NCI-H1436 treated with DMSO at 0.1 percent for 48 hours (cell line): ENCODE results near the gene CCDC33.

Source experiments
- DNase-seq: peaks from one replicate; lab custom pipeline; 2025; lab: John Stamatoyannopoulos, UW

Gene CCDC33

GRCh38 chr15:74259292-74259648, 23.1 kb downstream of the CCDC33 start:
- DNase-seq, result peak; percentile 83

DNA sequence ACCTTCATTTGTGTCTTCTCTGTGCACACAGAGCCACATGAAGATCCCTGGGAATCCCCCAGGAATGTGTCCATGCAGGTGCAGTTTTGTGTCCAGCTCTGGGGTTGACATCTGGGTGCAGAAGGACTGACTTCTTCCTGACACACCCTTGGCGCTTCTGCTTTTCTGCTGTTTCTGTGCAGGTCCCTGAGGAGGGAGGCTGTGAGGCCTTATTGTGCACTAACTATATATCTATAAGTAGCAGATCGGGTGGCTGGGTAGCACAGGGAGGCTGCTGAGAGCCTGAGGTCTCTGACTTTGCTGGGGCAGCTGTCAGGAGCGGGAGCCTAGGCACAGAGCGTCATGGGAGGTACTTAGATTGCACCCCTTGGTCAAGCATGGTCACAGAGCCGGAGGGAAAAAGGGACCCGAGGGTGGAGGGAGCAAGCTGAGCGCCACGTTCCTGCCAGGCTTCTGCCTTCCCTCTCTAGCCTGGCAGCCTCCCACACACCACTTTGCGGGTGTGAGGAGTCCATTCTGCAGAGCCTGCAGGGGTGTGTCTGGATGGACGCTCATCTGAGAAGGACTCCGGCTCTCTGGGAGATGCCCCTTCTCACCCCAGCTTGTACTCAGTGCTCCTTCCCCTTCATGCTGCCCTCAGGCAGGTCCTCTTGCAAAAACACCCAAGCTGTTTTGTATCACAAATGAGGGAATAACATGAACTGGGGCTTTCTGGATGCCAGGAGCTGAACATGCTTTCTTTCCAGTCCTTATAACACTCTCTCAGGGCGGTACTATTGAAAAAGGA, 23.9 kb downstream of the CCDC33 start:
- DNase-seq, result no peak

DNA sequence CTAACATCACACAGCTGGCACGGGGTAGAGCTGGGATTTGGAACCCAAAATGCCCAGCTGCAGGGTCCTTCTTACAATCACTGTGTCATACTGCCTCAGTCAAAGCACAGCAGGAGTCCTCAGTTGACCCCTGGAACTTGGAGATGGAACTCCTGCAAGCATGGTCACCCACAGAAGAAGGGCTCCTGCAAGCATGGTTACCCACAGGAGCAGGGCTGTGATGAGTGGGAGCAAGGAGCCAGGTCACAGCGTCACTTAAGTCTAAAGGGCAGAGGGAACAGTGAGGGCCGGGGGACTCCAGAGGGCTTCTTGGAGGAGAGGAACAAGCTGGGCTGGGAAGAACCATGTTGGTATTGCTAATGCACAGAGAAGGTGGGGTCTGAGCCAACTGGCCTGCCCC, 24.9 kb downstream of the CCDC33 start:
- DNase-seq, result no peak

GRCh38 chr15:74261685-74262084, 25.6 kb downstream of the CCDC33 start:
- DNase-seq, result no peak

- no peak for DNase-seq
These were observed 26.0 kb downstream of the CCDC33 start for GRCh38 chr15:74262151-74262550.

- no peak for DNase-seq
These were observed 26.5 kb downstream of the CCDC33 start for GRCh38 chr15:74262625-74263024.

DNA sequence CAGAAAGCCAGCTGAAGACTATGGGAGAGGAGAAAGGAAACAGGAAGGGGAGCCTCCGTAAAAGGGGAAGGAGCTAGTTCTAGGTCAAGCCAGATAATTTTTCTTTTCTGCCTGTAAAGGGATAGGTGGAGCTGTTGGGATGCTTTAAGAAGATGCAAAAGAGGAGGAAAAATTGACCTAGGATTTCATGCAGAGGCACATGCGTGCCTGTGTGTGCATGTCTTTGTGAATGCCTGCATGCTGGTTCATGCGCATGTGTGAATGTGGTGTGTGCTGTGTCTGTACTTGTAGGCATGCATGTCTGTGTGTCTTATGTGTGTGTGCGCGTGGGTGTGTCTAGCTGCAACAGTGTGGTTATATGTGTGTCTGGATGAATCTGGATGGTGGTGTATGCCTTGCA, 27.3 kb downstream of the CCDC33 start:
- no peak for DNase-seq

DNA sequence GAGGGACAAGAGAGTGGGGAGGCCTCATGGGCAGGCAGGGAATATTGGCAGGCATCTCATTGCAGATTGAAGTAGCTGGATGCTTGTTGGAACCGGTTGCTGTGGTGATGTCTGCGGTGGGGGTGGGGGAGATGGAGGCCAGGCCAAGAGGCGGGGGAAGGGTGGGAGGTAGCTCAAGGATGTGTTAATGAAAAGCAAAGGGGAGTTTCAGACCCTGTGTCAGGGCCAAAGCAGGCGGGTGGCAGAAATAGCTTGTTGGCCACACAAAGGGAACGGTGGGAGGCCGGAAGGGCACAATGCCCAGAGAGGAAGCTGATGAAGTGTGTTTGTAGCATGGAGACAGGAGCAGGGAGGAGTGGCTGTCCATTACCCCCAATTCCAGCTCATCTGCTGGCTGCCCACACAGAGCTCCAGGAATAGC, 28.0 kb downstream of the CCDC33 start:
- no peak for DNase-seq

- no peak for DNase-seq
These were observed 29.0 kb downstream of the CCDC33 start for GRCh38 chr15:74265046-74265639.

- DNase-seq, result no peak
These were observed 31.9 kb downstream of the CCDC33 start for GRCh38 chr15:74268020-74268419.

GRCh38 chr15:74269362-74270035, 33.4 kb downstream of the CCDC33 start:
- DNase-seq, result no peak

DNA sequence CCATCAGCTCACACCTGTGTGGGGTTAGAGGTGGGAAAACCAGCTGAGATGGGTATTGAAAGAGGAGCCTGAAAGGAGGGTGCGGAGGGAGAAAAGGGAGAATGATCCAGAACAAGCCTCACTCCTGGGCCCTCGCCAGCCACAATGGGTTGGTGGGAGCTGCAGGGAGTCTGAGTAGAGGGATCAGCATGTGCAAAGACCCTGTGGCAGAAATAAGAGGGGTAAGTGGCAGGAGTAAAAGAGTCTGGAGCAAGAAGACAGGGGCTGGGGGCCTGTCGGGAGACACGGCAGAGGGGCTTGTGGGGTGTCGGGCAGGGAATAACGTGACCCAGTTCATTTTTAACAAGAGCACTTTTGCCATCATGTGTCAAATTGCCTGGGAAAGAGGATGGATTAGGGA, 34.0 kb downstream of the CCDC33 start:
- no peak for DNase-seq

GRCh38 chr15:74270854-74271520, 34.9 kb downstream of the CCDC33 start:
- DNase-seq, result no peak

DNA sequence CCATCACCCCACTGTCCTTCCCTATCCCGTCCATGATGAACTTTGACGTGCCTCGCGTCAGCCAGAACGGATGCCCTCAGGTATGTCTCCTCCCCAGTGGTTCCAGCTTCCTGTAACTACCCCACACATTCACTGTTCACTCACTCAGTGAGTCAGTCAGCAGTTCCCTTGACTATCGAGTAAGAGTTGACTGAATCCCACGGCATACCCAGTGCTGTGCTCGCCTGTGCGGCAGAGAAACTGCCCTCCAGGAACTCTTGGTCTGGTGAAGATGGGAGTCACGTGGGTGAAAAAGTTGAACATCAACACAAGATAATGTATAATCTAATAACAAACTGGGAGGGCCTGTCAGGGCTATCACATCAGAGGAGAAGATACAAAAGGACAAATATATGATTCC, 36.7 kb downstream of the CCDC33 start:
- DNase-seq, result no peak

DNA sequence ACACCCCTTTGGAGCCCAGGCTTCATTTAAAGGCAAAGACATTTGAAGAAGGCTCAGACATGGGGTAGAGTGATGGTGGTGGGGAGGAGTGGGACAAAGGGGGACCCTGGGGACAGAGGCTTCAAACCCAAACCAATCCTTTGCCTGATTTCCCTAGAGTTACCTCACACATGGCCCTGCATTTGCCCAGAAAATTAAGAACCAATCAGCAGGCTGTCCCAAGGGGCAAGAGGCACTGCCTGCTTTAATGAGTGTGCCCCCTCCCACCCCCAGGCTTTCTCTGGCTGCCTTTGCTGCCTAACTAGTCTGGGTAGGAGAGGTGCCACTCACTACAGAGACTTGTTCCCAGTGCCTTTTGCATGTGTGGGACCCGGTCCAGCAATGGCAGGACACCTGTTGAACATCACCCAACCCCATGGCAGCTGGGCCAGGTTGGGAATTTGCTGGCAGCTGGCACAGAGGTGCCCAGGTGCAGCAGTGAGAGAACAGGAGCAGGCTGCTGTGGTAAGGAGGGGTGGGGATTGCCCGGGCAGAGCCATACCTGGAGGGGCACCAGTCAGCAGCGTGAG, 38.4 kb downstream of the CCDC33 start:
- peak; percentile 90 for DNase-seq

DNA sequence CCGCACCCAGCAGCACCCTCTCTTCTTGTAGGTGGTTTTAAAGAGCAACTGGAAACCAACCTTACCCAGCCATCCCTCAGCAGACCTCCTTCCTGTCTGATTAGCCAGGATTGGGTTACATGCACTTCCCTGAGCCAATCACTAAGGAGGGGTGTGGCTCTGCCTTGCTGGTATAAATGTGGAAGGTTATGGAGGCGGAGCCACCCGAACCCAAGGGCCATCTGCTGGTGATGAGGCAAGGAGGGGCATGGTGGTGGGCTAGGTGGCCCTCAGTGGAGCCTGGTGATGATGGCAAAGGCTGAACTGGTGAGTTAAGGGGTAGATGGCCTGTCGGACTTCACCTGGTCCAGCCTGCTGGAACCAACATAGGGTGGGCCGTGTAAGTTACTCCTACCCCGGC, 39.8 kb downstream of the CCDC33 start:
- no peak for DNase-seq

DNA sequence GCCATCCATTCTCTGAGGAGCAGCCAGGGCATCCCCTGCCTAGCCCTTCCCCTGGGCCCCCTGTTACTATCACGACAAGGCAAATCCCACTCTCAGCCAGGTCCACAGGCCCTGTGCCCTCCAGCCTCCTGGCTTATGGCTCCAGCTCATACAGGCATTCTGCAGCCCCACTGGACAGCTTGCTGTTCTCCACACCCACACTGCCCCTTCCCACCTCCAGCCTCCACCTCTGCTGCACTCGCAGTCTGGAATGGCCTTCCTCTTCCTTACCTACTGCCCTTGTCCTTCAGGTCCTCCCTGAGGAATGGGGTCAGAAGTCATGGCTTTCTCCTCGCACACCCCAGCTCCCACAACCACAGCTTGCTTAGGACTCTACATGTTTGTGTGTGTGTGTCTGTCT, 40.4 kb downstream of the CCDC33 start:
- no peak for DNase-seq

DNA sequence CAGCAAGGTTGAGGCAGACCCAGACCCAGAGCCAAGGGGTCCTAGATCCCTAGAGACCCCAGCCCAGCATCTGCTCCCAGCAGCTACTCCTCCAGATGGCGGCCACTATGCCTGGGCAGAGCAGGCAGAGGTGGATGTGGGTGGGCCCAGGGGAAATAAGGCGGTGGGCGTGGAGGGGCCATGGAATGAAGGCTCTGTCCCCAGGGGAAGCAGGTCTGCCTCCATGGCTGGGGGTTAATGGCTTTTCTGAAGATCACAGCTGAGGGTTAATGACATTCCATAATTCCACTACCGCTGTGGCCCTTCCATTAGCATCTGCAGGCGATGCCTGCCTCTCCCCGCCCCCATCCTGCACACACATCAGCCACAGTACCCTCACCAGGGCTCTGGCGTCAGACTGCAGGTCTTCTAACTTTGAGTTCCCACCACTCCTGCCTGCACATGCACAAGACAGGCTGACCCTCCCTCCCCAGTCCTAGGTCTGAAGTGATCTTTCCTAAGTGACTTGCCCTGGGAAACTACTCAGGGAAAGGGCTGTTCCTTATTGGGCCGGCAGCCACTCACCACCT, 41.2 kb downstream of the CCDC33 start:
- no peak for DNase-seq

DNA sequence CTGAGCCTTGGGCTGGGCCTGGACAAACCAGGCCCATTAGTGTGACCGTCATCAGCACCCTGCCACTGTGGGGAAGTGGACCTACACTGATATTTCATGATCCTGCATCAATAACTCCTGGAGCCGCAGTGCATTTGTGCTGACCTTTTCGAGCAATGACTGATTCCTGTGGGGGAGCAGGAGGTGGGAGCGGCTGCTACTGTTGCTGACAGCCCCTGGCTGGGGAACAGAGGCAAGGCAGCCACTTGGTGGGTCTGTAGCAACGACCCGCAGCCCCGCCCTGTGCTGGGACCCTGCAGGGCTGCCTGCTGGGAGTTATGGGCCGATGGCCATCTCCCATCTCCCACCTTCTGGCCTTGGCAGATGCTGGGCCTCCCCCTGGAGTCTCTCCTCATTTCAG, 42.1 kb downstream of the CCDC33 start:
- no peak for DNase-seq

DNA sequence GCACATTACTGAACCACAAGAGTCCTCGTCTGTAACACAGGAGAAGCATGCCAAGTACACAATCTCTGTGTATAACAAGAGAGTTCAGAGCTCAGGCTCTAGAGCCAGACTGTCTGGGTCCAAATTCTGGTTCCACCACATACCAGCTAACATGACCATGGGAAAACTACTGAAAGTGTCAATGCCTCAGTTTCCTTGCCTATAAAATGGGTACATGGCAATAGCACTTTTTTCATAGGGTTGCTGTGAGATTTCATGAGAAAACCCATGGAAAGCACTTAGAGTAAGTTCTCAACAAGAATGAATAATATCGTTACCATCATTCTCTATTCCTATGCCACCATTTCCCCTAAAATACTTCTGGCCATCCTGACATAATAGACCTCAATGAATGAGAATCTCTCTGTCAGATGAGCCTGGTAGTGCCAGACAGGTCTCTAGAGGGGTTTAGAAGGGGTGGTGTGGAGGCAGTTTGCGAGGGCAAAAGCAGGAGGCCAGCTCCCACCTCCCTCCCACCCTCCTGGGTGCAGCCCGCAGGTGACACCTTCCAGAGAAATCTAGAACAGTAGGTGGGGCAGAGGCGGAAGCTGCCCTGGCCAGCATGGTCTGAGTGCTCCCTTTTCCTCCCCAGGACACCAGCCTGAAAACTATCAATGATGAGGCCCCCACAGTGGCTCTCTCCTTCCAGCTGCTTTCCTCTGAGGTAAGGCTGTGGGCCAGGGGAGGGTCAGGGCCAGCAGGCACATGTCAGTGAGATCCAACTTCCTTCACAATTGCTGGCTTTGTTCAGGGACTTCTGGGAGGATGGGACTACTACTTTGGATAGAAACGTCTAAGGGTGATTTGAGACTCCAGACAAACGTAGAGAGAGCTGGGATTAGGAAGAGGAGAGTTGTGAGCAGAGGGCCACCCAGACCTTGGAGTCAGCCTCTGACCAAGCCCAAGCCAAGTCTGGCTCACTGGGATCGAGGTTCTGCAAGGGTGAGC, 45.3 kb downstream of the CCDC33 start:
- no peak for DNase-seq

DNA sequence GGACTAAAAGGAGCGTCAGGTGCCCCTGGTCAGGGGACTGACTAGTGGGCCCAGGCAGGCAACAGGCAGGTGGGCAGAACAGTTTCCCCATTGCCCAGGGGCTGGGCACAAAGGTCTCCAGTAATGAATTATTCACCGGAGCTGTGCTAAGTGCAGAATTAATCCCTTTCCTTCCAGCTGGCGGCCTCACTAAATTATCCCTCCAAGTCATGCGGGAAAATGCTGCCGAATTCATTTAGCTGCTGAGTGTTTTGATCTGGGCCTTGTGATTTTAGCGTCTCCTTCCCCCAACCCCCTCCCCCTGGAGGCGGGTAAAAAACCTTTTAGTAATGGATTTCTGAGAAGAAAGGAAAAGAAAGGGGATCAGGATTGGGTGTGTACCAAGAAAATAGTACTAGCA, 47.2 kb downstream of the CCDC33 start:
- DNase-seq, result no peak
